ENCODE measurements around the gene COL6A1.

DNA sequence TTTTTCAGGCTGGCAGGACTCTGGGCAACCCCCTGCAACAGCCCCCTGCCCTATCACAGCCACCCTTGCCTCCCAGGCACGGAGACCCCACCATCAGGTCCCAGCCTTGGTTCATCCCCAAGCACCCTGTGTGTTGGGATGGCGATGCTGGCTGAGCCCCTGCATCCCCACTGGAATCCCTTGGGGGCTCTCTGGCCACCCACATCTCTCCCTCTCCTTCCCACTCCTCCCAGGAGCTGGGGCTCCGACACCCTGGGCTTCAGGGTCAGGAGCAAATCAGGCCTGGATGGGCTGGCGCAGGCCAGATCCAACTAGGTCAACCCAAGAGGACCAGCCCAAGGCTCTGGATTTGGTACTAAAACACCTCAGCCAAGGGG lies 25.9 kb downstream of the COL6A1 start:
- TF ChIP-seq, protein P1, sequence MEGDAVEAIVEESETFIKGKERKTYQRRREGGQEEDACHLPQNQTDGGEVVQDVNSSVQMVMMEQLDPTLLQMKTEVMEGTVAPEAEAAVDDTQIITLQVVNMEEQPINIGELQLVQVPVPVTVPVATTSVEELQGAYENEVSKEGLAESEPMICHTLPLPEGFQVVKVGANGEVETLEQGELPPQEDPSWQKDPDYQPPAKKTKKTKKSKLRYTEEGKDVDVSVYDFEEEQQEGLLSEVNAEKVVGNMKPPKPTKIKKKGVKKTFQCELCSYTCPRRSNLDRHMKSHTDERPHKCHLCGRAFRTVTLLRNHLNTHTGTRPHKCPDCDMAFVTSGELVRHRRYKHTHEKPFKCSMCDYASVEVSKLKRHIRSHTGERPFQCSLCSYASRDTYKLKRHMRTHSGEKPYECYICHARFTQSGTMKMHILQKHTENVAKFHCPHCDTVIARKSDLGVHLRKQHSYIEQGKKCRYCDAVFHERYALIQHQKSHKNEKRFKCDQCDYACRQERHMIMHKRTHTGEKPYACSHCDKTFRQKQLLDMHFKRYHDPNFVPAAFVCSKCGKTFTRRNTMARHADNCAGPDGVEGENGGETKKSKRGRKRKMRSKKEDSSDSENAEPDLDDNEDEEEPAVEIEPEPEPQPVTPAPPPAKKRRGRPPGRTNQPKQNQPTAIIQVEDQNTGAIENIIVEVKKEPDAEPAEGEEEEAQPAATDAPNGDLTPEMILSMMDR (conservative IDR thresholded peaks at IDR 0.05 in 1 of 2, IDR thresholded peaks at IDR 0.05 in 1 of 2; ENCODE audit: low read depth in 1 of 2, low read length in 2 of 2): no peak
- no peak for TF ChIP-seq EZH2 (IDR thresholded peaks at IDR 0.05; ENCODE audit: low read length, missing control alignments)
